Loucy (cell line): ENCODE results near the gene PLAAT2.
"Not testable (repeated sequence)": the region's sequence is repeated elsewhere in the genome, so short reads cannot be mapped to it uniquely, and the experiment has no call there.

Experiments used
- H2AFZ ChIP-seq: fragments of 200-600 bp; sonication (generic); 2 replicates; pipeline ENCODE4 v1.6.0; 2016; ENCODE audit warnings: antibody characterized with exemption, mild to moderate bottlenecking, low read length, moderate library complexity
- H3F3A ChIP-seq: fragments of 200-600 bp; 2 replicates; pipeline ENCODE4 v1.6.0; 2016; ENCODE audit warnings: antibody characterized with exemption, low read depth, mild to moderate bottlenecking
- H3K27me3 ChIP-seq: fragments of 200-600 bp; sonication (generic); 2 replicates; pipeline ENCODE4 v1.6.1; 2014; ENCODE audit warnings: low read length, mild to moderate bottlenecking; ENCODE audit not compliant: insufficient read depth, poor library complexity, severe bottlenecking
- H3K36me3 ChIP-seq: fragments of 200-600 bp; sonication (generic); 2 replicates; pipeline ENCODE4 v1.6.1; 2016; ENCODE audit warnings: low read length; ENCODE audit not compliant: insufficient read depth
- H3K4me1 ChIP-seq: fragments of 200-600 bp; sonication (generic); 2 replicates; pipeline ENCODE4 v1.5.1; 2014; ENCODE audit warnings: low read length, mild to moderate bottlenecking; ENCODE audit not compliant: insufficient read depth, poor library complexity, severe bottlenecking
- H3K4me2 ChIP-seq: fragments of 200-600 bp; sonication (generic); 2 replicates; pipeline ENCODE4 v1.6.0; 2014; ENCODE audit warnings: antibody characterized with exemption, low read length, low read depth, mild to moderate bottlenecking; ENCODE audit not compliant: poor library complexity, severe bottlenecking
- H3K4me3 ChIP-seq: fragments of 200-600 bp; sonication (generic); 2 replicates; pipeline ENCODE4 v1.5.1; 2014; ENCODE audit warnings: low read length, mild to moderate bottlenecking, mixed read lengths; ENCODE audit not compliant: poor library complexity, severe bottlenecking
- H3K79me2 ChIP-seq: fragments of 200-600 bp; sonication (generic); 2 replicates; pipeline ENCODE4 v1.6.1; 2014; ENCODE audit warnings: low read length; ENCODE audit not compliant: insufficient read depth
- H3K9ac ChIP-seq: fragments of 200-600 bp; sonication (generic); 2 replicates; pipeline ENCODE4 v1.6.0; 2014; ENCODE audit warnings: mild to moderate bottlenecking, low read depth, low read length, moderate library complexity; ENCODE audit not compliant: poor library complexity, severe bottlenecking
- H3K9me2 ChIP-seq: fragments of 200-600 bp; sonication (generic); replicated peaks from 2 replicates; pipeline ENCODE4 v1.6.1; 2016; ENCODE audit warnings: low read depth, low read length, mixed read lengths
- H3K9me3 ChIP-seq: fragments of 200-600 bp; sonication (generic); 2 replicates; pipeline ENCODE4 v1.6.1; 2014; ENCODE audit warnings: mild to moderate bottlenecking, antibody characterized with exemption, low read length, low read depth; ENCODE audit not compliant: insufficient read depth
- H4K20me1 ChIP-seq: fragments of 200-600 bp; sonication (generic); 2 replicates; pipeline ENCODE4 v1.6.0; 2014; ENCODE audit warnings: antibody characterized with exemption, low read length, mild to moderate bottlenecking; ENCODE audit not compliant: insufficient read depth, poor library complexity, severe bottlenecking
- CTCF ChIP-seq: fragments of 200-600 bp; sonication (generic); conservative IDR thresholded peaks from 2 replicates; pipeline ENCODE4 v1.5.1; 2014; ENCODE audit warnings: mild to moderate bottlenecking, antibody characterized with exemption, low read length
- EZH2phosphoT487 ChIP-seq: fragments of 200-600 bp; IDR thresholded peaks from 2 replicates; pipeline ENCODE4 v1.6.1; 2018; ENCODE audit warnings: antibody characterized with exemption, mild to moderate bottlenecking, moderate library complexity, borderline replicate concordance

The PLAAT2 gene

GRCh38 chr11:63547061-63547460, 16.1 kb downstream of the PLAAT2 start:
- peaks cover 5% of the 10 kb centered on the region; the same call in 1 of the 2 replicates for H3F3A ChIP-seq
- H3K36me3 ChIP-seq, result no peaks in the 10 kb centered on the region
- TF ChIP-seq EZH2phosphoT487 (no peak), CTCF (no peak)

GRCh38 chr11:63543711-63544110, 19.5 kb downstream of the PLAAT2 start:
- no peak overlapping the region for H2AFZ ChIP-seq
- no peak overlapping the region for H3K4me2 ChIP-seq
- H3K9me2 ChIP-seq, result no peaks in the 10 kb centered on the region
- no peaks in the 10 kb centered on the region for H3K27me3 ChIP-seq
- no peaks in the 10 kb centered on the region for H3F3A ChIP-seq
- no peaks in the 10 kb centered on the region for H3K36me3 ChIP-seq
- no peak overlapping the region for H3K4me3 ChIP-seq
- TF ChIP-seq CTCF (no peak), EZH2phosphoT487 (no peak)
- no peak overlapping the region for H3K9ac ChIP-seq
- H3K9me3 ChIP-seq, result no peaks in the 10 kb centered on the region
- no peaks in the 10 kb centered on the region for H3K79me2 ChIP-seq
- no peaks in the 10 kb centered on the region for H4K20me1 ChIP-seq
- no peaks in the 10 kb centered on the region for H3K4me1 ChIP-seq

More at GRCh38 chr11:63547061-63547460, 16.1 kb downstream of the PLAAT2 start:
- no peak overlapping the region for H3K4me2 ChIP-seq
- no peaks in the 10 kb centered on the region for H3K27me3 ChIP-seq
- H3K9me2 ChIP-seq, result no peaks in the 10 kb centered on the region
- no peak overlapping the region for H2AFZ ChIP-seq
- H3K4me3 ChIP-seq, result no peak overlapping the region
- H3K9ac ChIP-seq, result no peak overlapping the region
- H4K20me1 ChIP-seq, result no peaks in the 10 kb centered on the region
- no peaks in the 10 kb centered on the region for H3K79me2 ChIP-seq
- no peaks in the 10 kb centered on the region for H3K9me3 ChIP-seq
- H3K4me1 ChIP-seq, result peaks cover 8% of the 10 kb centered on the region

DNA sequence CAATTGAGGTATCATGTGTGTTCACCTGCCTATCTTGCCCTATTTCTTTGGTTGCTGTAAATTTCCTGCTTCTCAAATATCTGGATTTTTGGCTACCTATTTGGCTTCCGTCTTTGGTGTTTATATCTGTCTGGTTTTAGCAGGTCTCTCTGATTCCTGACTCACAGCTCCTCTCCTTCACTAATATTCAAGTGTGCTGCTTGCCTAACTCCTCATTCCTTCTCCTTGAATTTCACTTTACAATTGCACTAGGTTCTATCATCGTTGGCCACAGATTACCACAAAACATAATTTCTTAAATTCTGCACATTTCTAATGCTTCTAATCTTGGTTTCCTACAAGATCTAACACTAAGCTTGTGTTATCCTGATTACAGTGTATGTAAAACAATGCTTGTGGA, 20.7 kb downstream of the PLAAT2 start:
- H3K27me3 ChIP-seq, result not testable (repeated sequence)

DNA sequence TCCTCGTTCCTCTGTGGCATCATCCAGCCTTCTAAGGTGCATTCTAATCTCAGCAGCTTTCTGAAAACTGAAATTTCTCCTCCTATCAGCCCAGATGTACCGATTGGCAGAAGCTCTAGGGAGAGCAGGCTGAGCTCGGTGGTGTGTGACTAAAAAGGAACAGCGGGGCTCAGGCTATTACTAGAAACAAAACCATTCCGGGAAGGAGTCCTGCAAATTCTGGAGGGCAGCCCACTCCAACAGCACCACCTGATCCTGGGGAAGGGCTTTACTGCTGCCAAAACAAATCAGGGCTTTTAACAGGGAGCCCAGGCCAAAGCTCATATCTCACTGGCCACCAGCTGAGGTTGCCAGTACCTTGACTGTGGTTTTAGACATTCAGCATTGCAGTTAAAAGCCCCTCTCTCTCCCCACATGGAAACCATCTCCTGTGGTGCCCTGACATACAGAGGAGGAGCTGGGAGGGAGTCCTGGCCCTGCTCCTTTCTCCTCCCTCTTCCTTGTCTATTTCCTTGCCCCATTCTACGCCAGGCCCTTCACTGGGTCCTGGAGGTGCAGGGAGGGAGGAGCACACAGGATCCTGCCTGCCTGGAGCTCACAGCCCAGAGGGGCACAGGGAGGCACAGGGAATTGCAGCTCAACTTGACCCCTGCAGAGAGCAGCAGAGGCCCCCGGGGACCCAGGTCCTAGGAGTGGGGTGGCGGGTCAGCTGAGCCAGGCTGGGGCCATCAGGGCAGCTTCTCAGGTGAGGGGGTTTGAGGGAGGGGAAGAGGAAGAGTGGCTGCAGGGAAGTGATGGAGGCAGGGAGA, 25.7 kb downstream of the PLAAT2 start:
- H3K4me2 ChIP-seq, result peak overlapping the region; percentile 77
- H3K9ac ChIP-seq, result peak overlapping the region; percentile 64
- H3K4me3 ChIP-seq, result peak overlapping the region; percentile 67

More for the DNA sequence above, 20.7 kb downstream of the PLAAT2 start:
- H3K9ac ChIP-seq, H3K4me3 ChIP-seq, H3K9me2 ChIP-seq, H2AFZ ChIP-seq, H3K9me3 ChIP-seq, H3K36me3 ChIP-seq, H3K4me1 ChIP-seq, H3K79me2 ChIP-seq, H4K20me1 ChIP-seq, H3K4me2 ChIP-seq, H3F3A ChIP-seq: not testable (repeated sequence)

More for the DNA sequence above, 25.7 kb downstream of the PLAAT2 start:
- H3K4me1 ChIP-seq, result peaks cover 57% of the 10 kb centered on the region
- 0 out of 2 replicates have a peak, but pooled peaks have one; percentile 34 for TF ChIP-seq CTCF
- TF ChIP-seq EZH2phosphoT487, result no peak
- H3F3A ChIP-seq, result no peaks in the 10 kb centered on the region
- H3K9me2 ChIP-seq, result no peaks in the 10 kb centered on the region
- H2AFZ ChIP-seq, result peak overlapping the region; percentile 81; the same call in 1 of the 2 replicates
- no peaks in the 10 kb centered on the region for H3K36me3 ChIP-seq
- H3K79me2 ChIP-seq, result no peaks in the 10 kb centered on the region
- no peaks in the 10 kb centered on the region for H3K27me3 ChIP-seq
- no peaks in the 10 kb centered on the region for H4K20me1 ChIP-seq
- no peaks in the 10 kb centered on the region for H3K9me3 ChIP-seq
